K562 (cell line): Measurements from ENCODE around the gene C3orf80. TPM values are rescaled to one million over a fixed set of nuclear protein-coding genes. Genes with fewer than 3 reads are reported as not detected.

Source experiments
- ATF7 ChIP-seq: fragments of 450-650 bp; IDR thresholded peaks from 2 replicates; pipeline ENCODE4 v1.7.1; 2014; ENCODE audit warnings: mild to moderate bottlenecking, moderate library complexity
- HNRNPK ChIP-seq: fragments of 200-400 bp; formaldehyde crosslinking; IDR thresholded peaks from one replicate; pipeline ENCODE4 v1.6.1; 2018; ENCODE audit warnings: mild to moderate bottlenecking, low read depth, low read length; ENCODE audit not compliant: poor library complexity, severe bottlenecking
- KDM2B ChIP-seq: fragments of 250-450 bp; sonication (Bioruptor Pico); IDR thresholded peaks from 2 replicates; pipeline ENCODE4 v1.8.0; 2021; ENCODE audit warnings: mild to moderate bottlenecking, moderate library complexity
- MED1 ChIP-seq: sonication (generic); formaldehyde crosslinking; IDR thresholded peaks from 2 replicates; pipeline ENCODE4 v1.8.1; 2023; ENCODE audit warnings: missing genetic modification reagents, borderline replicate concordance
- MEF2D ChIP-seq: conservative IDR thresholded peaks from 2 replicates; pipeline ENCODE4 v1.6.1; 2016; ENCODE audit warnings: low read depth, missing genetic modification characterization, missing compliant biosample characterization
- MTA1 ChIP-seq: fragments of 450-650 bp; IDR thresholded peaks from 2 replicates; pipeline ENCODE4 v1.6.1; 2017; ENCODE audit warnings: borderline replicate concordance
- NRF1 ChIP-seq, 2 experiments: fragments of 450-650 bp; IDR thresholded peaks in 1 of 2; conservative IDR thresholded peaks in 1 of 2; 2 replicates each; pipeline ENCODE4 v1.6.1; 2014; ENCODE audit warnings: mild to moderate bottlenecking in 2 of 2
- PCBP1 ChIP-seq: fragments of 200-400 bp; formaldehyde crosslinking; IDR thresholded peaks from 2 replicates; pipeline ENCODE4 v1.6.1; 2018; ENCODE audit warnings: mild to moderate bottlenecking, low read depth, low read length; ENCODE audit not compliant: poor library complexity, severe bottlenecking
- RNF219 ChIP-seq: fragments of 250-450 bp; sonication (Bioruptor Pico); IDR thresholded peaks from 2 replicates; pipeline ENCODE4 v1.5.0; 2022; ENCODE audit warnings: mild to moderate bottlenecking
- ZBTB1 ChIP-seq: sonication (generic); formaldehyde crosslinking; IDR thresholded peaks from 2 replicates; pipeline ENCODE4 v1.8.1; 2023; ENCODE audit warnings: missing genetic modification reagents, low read depth, mild to moderate bottlenecking, borderline replicate concordance
- ZNF77 ChIP-seq: fragments of 250-450 bp; sonication (Bioruptor Pico); IDR thresholded peaks from 2 replicates; pipeline ENCODE4 v1.5.0; 2020
- polyA plus RNA-seq, 8 experiments: library from polyadenylated mRNA; depleted of rRNA in 4 of 8; stranded (reverse) in 5 of 8; unstranded in 3 of 8; fragments of >200 nt; fragmentation: Nextera tagmentation in 2 of 8; fragmentation: Illumina TruSeq in 1 of 8; extraction: Ambion mirVana in 2 of 8; extraction: Trizol in 1 of 8; gene quantifications; 2 replicates each; pipeline versions ENCODE4 v1.2.1 to v1.2.3, GENCODE V29; 2011 to 2014; ENCODE audit warnings: inconsistent platforms in 1 of 8, missing spikeins in 1 of 8
- total RNA-seq, 7 experiments: library from RNA; depleted of rRNA in 6 of 7; stranded (reverse); fragments of >200 nt in 6 of 7; fragmentation: Illumina TruSeq in 2 of 7; extraction: Trizol in 2 of 7; gene quantifications; 2 replicates each; pipeline versions ENCODE4 v1.2.1 to v1.2.3, GENCODE V29; 2011 to 2021; ENCODE audit warnings: low replicate concordance in 1 of 7
- TF ChIP-seq, protein P1 (sequence below), 2 experiments: IDR thresholded peaks; 2 replicates each; pipeline ENCODE4 v1.6.1; 2012; ENCODE audit warnings: improper control_type of control experiment in 2 of 2, low read depth in 2 of 2, low read length in 2 of 2, borderline replicate concordance in 1 of 2
- TF ChIP-seq, protein P2 (sequence below), 3 experiments: fragments of 200-800 bp in 1 of 3; fragments of 250-450 bp in 1 of 3; fragments of 450-650 bp in 1 of 3; sonication (Bioruptor Pico) in 1 of 3; sonication (Bioruptor generic) in 1 of 3; formaldehyde crosslinking in 1 of 3; IDR thresholded peaks; 2 replicates each; pipeline versions ENCODE4 v1.6.1 to v1.8.0; 2016 to 2022; ENCODE audit warnings: mild to moderate bottlenecking in 2 of 3, missing genetic modification characterization in 2 of 3, missing compliant biosample characterization in 1 of 3, moderate library complexity in 1 of 3
- TF ChIP-seq, protein P3 (sequence below): sonication (generic); formaldehyde crosslinking; IDR thresholded peaks from 2 replicates; pipeline ENCODE4 v1.9.0; 2022; ENCODE audit warnings: mild to moderate bottlenecking, missing genetic modification reagents

The C3orf80 gene
- total and polyA plus RNA-seq, 9 of the 15 experiments (the other 6 are each of a cell fraction or from before 2014, with no cell fraction given) = 0.03 to 0.75 (median 0.07) TPM

DNA sequence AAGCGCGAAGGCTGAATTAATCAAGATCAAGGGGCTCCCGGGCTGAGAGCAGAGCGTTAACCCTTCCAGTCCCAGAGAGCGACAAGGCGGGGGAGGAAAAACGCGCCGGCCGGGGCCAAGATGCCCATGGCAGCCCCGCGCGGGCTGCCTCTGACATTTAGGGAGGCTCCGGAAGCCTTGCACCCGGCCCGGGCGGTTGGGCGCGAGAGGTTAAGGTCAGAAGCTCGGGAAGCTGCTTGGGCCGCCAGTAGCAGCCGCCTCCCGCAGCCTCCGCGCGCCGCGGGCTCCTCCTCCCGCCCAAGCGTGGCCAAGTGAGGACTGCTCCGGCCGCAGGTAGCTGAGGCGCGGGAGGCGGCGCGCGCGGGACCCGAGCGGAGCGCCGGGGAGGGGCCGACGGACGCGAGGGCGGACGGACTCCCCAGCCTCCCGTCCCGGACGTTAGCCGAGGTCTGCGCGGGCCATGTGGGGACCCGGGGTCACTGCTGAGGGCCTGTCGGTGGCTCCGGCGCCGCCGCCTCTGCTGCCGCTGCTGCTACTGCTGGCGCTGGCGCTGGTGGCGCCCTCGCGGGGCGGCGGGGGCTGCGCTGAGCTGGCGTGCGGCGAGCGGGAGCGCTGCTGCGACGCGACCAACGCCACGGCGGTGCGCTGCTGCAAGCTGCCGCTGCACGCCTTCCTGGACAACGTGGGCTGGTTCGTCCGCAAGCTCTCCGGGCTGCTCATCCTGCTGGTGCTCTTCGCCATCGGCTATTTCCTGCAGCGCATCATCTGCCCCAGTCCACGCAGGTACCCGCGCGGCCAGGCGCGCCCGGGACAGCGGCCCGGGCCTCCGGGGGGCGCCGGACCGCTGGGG lies at the start of gene C3orf80 (continued):
- no peak for TF ChIP-seq RNF219 (CRISPR knock-in tag)
- TF ChIP-seq KDM2B = peak; percentile 31; the same call in 1 of the 2 replicates
- TF ChIP-seq MTA1 = no peak
- TF ChIP-seq MEF2D (tag) = no peak
- TF ChIP-seq, protein P1, sequence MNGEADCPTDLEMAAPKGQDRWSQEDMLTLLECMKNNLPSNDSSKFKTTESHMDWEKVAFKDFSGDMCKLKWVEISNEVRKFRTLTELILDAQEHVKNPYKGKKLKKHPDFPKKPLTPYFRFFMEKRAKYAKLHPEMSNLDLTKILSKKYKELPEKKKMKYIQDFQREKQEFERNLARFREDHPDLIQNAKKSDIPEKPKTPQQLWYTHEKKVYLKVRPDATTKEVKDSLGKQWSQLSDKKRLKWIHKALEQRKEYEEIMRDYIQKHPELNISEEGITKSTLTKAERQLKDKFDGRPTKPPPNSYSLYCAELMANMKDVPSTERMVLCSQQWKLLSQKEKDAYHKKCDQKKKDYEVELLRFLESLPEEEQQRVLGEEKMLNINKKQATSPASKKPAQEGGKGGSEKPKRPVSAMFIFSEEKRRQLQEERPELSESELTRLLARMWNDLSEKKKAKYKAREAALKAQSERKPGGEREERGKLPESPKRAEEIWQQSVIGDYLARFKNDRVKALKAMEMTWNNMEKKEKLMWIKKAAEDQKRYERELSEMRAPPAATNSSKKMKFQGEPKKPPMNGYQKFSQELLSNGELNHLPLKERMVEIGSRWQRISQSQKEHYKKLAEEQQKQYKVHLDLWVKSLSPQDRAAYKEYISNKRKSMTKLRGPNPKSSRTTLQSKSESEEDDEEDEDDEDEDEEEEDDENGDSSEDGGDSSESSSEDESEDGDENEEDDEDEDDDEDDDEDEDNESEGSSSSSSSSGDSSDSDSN (IDR thresholded peaks at IDR 0.05; ENCODE audit: borderline replicate concordance in 1 of 2, low read depth in 2 of 2, low read length in 2 of 2) = peak in 1 of 2 experiments; percentile 83; a peak in 1 of 4 replicates
- TF ChIP-seq ZBTB1 (CRISPR knock-in tag) = 0 out of 2 replicates have a peak, but pooled peaks have one; percentile 36
- TF ChIP-seq PCBP1 = peak; percentile 46
- peak; percentile 72 to 73; a peak in 3 of 4 replicates for TF ChIP-seq NRF1 (conservative IDR thresholded peaks at IDR 0.05 in 1 of 2, IDR thresholded peaks at IDR 0.05 in 1 of 2)
- TF ChIP-seq, protein P2, sequence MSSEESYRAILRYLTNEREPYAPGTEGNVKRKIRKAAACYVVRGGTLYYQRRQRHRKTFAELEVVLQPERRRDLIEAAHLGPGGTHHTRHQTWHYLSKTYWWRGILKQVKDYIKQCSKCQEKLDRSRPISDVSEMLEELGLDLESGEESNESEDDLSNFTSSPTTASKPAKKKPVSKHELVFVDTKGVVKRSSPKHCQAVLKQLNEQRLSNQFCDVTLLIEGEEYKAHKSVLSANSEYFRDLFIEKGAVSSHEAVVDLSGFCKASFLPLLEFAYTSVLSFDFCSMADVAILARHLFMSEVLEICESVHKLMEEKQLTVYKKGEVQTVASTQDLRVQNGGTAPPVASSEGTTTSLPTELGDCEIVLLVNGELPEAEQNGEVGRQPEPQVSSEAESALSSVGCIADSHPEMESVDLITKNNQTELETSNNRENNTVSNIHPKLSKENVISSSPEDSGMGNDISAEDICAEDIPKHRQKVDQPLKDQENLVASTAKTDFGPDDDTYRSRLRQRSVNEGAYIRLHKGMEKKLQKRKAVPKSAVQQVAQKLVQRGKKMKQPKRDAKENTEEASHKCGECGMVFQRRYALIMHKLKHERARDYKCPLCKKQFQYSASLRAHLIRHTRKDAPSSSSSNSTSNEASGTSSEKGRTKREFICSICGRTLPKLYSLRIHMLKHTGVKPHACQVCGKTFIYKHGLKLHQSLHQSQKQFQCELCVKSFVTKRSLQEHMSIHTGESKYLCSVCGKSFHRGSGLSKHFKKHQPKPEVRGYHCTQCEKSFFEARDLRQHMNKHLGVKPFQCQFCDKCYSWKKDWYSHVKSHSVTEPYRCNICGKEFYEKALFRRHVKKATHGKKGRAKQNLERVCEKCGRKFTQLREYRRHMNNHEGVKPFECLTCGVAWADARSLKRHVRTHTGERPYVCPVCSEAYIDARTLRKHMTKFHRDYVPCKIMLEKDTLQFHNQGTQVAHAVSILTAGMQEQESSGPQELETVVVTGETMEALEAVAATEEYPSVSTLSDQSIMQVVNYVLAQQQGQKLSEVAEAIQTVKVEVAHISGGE (CRISPR knock-in tag; IDR thresholded peaks at IDR 0.05) = no peak
- TF ChIP-seq, protein P3, sequence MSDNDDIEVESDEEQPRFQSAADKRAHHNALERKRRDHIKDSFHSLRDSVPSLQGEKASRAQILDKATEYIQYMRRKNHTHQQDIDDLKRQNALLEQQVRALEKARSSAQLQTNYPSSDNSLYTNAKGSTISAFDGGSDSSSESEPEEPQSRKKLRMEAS (CRISPR knock-in tag) = peak; percentile 69
- TF ChIP-seq HNRNPK = no peak
- no peak for TF ChIP-seq MED1 (CRISPR knock-in tag)
- peak; percentile 55; the same call in 1 of the 2 replicates for TF ChIP-seq ATF7
- TF ChIP-seq ZNF77 (CRISPR knock-in tag) = no peak
